Astrocyte (in vitro differentiated cells and primary cell): ENCODE data around the gene YOD1. TPM values are rescaled to one million over a fixed set of nuclear protein-coding genes. Genes with fewer than 3 reads are reported as not detected.

Experiments used
- DNase-seq: peaks from one replicate; pipeline ENCODE4 v3.0.0-alpha.2; 2010; ENCODE audit warnings: low read depth
- FAIRE-seq: peaks from 2 replicates; lab custom pipeline; 2011; peaks lifted over from hg19 to GRCh38; lab: Jason Lieb, UNC
- H2AFZ ChIP-seq: 2 replicates; pipeline ENCODE4 v1.6.0; 2012; ENCODE audit warnings: low read depth, low read length, inconsistent platforms
- H3K27ac ChIP-seq: 2 replicates; pipeline ENCODE4 v1.5.1; 2011; ENCODE audit warnings: low read depth, low read length, inconsistent platforms
- H3K27me3 ChIP-seq: 2 replicates; pipeline ENCODE4 v1.6.0; 2011; ENCODE audit warnings: low read length, inconsistent platforms; ENCODE audit not compliant: insufficient read depth
- H3K36me3 ChIP-seq: 2 replicates; pipeline ENCODE4 v1.5.1; 2011; ENCODE audit warnings: low read length, inconsistent platforms; ENCODE audit not compliant: insufficient read depth
- H3K4me1 ChIP-seq: 2 replicates; pipeline ENCODE4 v1.5.1; 2011; ENCODE audit warnings: low read length, inconsistent platforms; ENCODE audit not compliant: insufficient read depth
- H3K4me2 ChIP-seq: 2 replicates; pipeline ENCODE4 v1.6.0; 2012; ENCODE audit warnings: low read length, inconsistent platforms
- H3K4me3 ChIP-seq: 2 replicates; pipeline ENCODE4 v1.5.1; 2011; ENCODE audit warnings: low read depth, mild to moderate bottlenecking, low read length, inconsistent platforms; ENCODE audit not compliant: insufficient read depth
- H3K79me2 ChIP-seq: 2 replicates; pipeline ENCODE4 v1.6.0; 2012; ENCODE audit warnings: mild to moderate bottlenecking, low read length, inconsistent platforms; ENCODE audit not compliant: insufficient read depth
- H3K9ac ChIP-seq: 2 replicates; pipeline ENCODE4 v1.6.0; 2012; ENCODE audit warnings: mild to moderate bottlenecking, low read length, inconsistent platforms
- H3K9me3 ChIP-seq: 2 replicates; pipeline ENCODE4 v1.5.1; 2012; ENCODE audit warnings: low read depth, mild to moderate bottlenecking, low read length, inconsistent platforms; ENCODE audit not compliant: insufficient read depth
- H4K20me1 ChIP-seq: 2 replicates; pipeline ENCODE4 v1.6.0; 2012; ENCODE audit warnings: low read length, inconsistent platforms; ENCODE audit not compliant: insufficient read depth
- H3K27ac Mint-ChIP-seq: one replicate; pipeline ENCODE4 v1.8.0; 2021; ENCODE audit warnings: mild to moderate bottlenecking, mixed read lengths; ENCODE audit not compliant: unreplicated experiment
- H3K27me3 Mint-ChIP-seq: one replicate; pipeline ENCODE4 v1.8.0; 2021; ENCODE audit warnings: low read depth, mixed read lengths; ENCODE audit not compliant: unreplicated experiment
- H3K36me3 Mint-ChIP-seq: one replicate; pipeline ENCODE4 v1.8.0; 2021; ENCODE audit warnings: low read depth, mixed read lengths; ENCODE audit not compliant: unreplicated experiment
- H3K4me1 Mint-ChIP-seq: one replicate; pipeline ENCODE4 v1.8.0; 2021; ENCODE audit warnings: low read depth, mixed read lengths; ENCODE audit not compliant: unreplicated experiment
- H3K4me3 Mint-ChIP-seq: one replicate; pipeline ENCODE4 v1.8.0; 2021; ENCODE audit warnings: mild to moderate bottlenecking, moderate library complexity, mixed read lengths; ENCODE audit not compliant: unreplicated experiment
- H3K9me3 Mint-ChIP-seq: one replicate; pipeline ENCODE4 v1.8.0; 2021; ENCODE audit warnings: mild to moderate bottlenecking, mixed read lengths; ENCODE audit not compliant: unreplicated experiment
- CTCF ChIP-seq: IDR thresholded peaks from 2 replicates; pipeline ENCODE4 v1.5.1; 2011; ENCODE audit warnings: low read depth, mild to moderate bottlenecking, inconsistent platforms, low read length, moderate library complexity; ENCODE audit not compliant: insufficient read depth
- EZH2 ChIP-seq: IDR thresholded peaks from 2 replicates; pipeline ENCODE4 v1.6.1; 2012; ENCODE audit warnings: mild to moderate bottlenecking, low read length, inconsistent platforms; ENCODE audit not compliant: insufficient read depth
- total RNA-seq: library from RNA; stranded (reverse); gene quantifications from 2 replicates; pipeline ENCODE4 v1.2.1, GENCODE V29; 2021

Gene YOD1
- total RNA-seq, 1 donor from 2014 or later: 14.8 TPM

GRCh38 chr1:207069858-207070506 lies 19.0 kb upstream of the YOD1 start:
- Histone ChIP-seq H4K20me1 (no peaks in the 10 kb centered on the region), H2AFZ (no peak overlapping the region), H3K27ac (no peak overlapping the region), H3K27me3 (no peaks in the 10 kb centered on the region), H3K9me3 (no peaks in the 10 kb centered on the region), H3K4me2 (no peak overlapping the region), H3K79me2 (no peaks in the 10 kb centered on the region), H3K4me3 (no peak overlapping the region), H3K9ac (no peak overlapping the region), H3K4me1 (no peaks in the 10 kb centered on the region), H3K36me3 (no peaks in the 10 kb centered on the region)
- FAIRE-seq (no peak), DNase-seq (no peak)
- peaks cover 2% of the 10 kb centered on the region for H3K27me3 Mint-ChIP-seq
- H3K4me3 Mint-ChIP-seq: no peak overlapping the region
- H3K4me1 Mint-ChIP-seq: no peaks in the 10 kb centered on the region
- H3K36me3 Mint-ChIP-seq: peaks cover 16% of the 10 kb centered on the region
- TF ChIP-seq CTCF (no peak), EZH2 (no peak)
- H3K27ac Mint-ChIP-seq: no peak overlapping the region
- H3K9me3 Mint-ChIP-seq: peaks cover 3% of the 10 kb centered on the region

GRCh38 chr1:207069061-207069460 lies 18.1 kb upstream of the YOD1 start:
- DNase-seq: no peak
- peaks cover 2% of the 10 kb centered on the region for H3K27me3 Mint-ChIP-seq
- peaks cover 20% of the 10 kb centered on the region for H3K36me3 Mint-ChIP-seq

More at GRCh38 chr1:207069061-207069460, 18.1 kb upstream of the YOD1 start:
- Histone ChIP-seq H3K36me3 (no peaks in the 10 kb centered on the region), H3K27ac (no peak overlapping the region), H3K4me3 (no peak overlapping the region), H3K9me3 (no peaks in the 10 kb centered on the region), H3K79me2 (no peaks in the 10 kb centered on the region), H3K9ac (no peak overlapping the region), H4K20me1 (no peaks in the 10 kb centered on the region), H2AFZ (no peak overlapping the region), H3K27me3 (no peaks in the 10 kb centered on the region), H3K4me2 (no peak overlapping the region), H3K4me1 (no peaks in the 10 kb centered on the region)
- Mint-ChIP-seq H3K4me3 (no peak overlapping the region), H3K4me1 (no peaks in the 10 kb centered on the region), H3K9me3 (peaks cover 3% of the 10 kb centered on the region), H3K27ac (no peak overlapping the region)
- no peak for FAIRE-seq
- no peak for TF ChIP-seq CTCF
- no peak for TF ChIP-seq EZH2
